ENCODE results near the gene TOMM70. TPM values are rescaled to one million over a fixed set of nuclear protein-coding genes. Genes with fewer than 3 reads are reported as not detected.

The TOMM70 gene
- total RNA-seq, 1 donor from 2014 or later = 59.0 TPM

DNA sequence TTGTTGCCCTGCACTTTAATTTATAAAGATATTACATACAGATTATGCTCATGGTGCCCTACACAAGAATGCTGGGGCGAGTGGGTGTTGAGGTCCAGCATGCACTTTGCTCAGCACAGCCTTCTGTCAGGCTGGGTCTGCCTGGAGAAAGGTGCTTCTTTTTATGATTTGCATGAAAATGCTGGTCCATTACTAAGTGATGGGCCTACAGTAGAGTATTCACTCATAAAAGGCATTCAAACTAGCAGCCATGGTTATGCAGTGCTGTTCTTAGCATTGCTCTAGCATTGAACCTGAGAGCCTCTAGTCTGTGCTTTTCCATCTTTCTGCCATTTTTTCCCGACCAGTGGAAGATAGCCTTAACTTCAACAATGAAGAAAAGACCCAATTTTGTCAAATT lies 12.7 kb upstream of the TOMM70 start:
- peak overlapping the region; percentile 71 for H3K27ac ChIP-seq (ENCODE audit: low read depth, low read length)
- no peaks in the 10 kb centered on the region for H3K9me3 ChIP-seq (ENCODE audit: control insufficient read depth in 3 of 3, low read length in 3 of 3)
- peaks cover 6 to 8% (median 8%) of the 10 kb centered on the region in 3 donors for H3K4me1 ChIP-seq (ENCODE audit: control insufficient read depth in 3 of 3, insufficient read depth in 3 of 3, low read length in 3 of 3)
- no peak overlapping the region for H3K9ac ChIP-seq (ENCODE audit: low read depth in 1 of 3, low read length in 3 of 3)
- no peaks in the 10 kb centered on the region for H3K36me3 ChIP-seq (ENCODE audit: control insufficient read depth in 3 of 3, insufficient read depth in 3 of 3, low read length in 3 of 3)
- H3K27me3 ChIP-seq (ENCODE audit: control insufficient read depth in 3 of 3, insufficient read depth in 3 of 3, low read length in 3 of 3) = no peaks in the 10 kb centered on the region
- H3K4me3 ChIP-seq (ENCODE audit: low read length in 3 of 3) = no peak overlapping the region

DNA sequence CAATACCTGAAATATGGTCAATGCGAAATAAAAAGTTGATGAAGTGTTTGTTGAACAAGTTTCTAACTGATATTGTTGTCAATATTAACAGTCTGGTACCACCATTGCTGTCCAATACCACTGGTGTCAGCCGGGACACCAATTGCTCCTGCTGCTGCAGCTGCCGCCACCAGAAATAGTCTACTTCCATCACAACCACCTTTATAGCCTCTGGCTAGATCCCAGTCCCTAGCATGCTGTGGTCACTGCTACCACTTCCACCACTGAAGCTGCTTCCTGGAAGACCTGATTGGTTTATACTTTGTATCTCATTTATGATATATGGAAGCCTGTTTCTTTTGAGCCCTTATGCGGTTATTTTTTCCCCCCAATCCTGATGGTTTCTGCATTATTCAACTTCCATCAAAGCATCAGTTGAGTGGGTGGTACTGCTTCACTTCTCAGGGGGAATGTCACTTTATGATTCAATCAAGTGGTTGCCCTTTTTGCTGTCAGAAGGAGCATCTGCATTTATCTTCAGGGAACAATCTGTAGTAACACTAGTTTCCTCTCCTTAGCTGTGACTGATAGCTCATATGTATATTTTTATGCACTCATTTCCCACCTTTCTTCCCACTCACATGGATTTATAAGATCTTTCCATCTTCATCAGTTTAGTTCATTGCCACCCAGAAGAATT lies 12.2 kb upstream of the TOMM70 start:
- Histone ChIP-seq H3K4me1 (ENCODE audit: control insufficient read depth in 3 of 3, insufficient read depth in 3 of 3, low read length in 3 of 3) (peaks cover 6 to 8% (median 8%) of the 10 kb centered on the region in 3 donors), H3K9ac (ENCODE audit: low read depth in 1 of 3, low read length in 3 of 3) (no peak overlapping the region), H3K27ac (ENCODE audit: low read depth, low read length) (peak overlapping the region; percentile 71), H3K36me3 (ENCODE audit: control insufficient read depth in 3 of 3, insufficient read depth in 3 of 3, low read length in 3 of 3) (no peaks in the 10 kb centered on the region), H3K27me3 (ENCODE audit: control insufficient read depth in 3 of 3, insufficient read depth in 3 of 3, low read length in 3 of 3) (no peaks in the 10 kb centered on the region), H3K9me3 (ENCODE audit: control insufficient read depth in 3 of 3, low read length in 3 of 3) (no peaks in the 10 kb centered on the region), H3K4me3 (ENCODE audit: low read length in 3 of 3) (no peak overlapping the region)

DNA sequence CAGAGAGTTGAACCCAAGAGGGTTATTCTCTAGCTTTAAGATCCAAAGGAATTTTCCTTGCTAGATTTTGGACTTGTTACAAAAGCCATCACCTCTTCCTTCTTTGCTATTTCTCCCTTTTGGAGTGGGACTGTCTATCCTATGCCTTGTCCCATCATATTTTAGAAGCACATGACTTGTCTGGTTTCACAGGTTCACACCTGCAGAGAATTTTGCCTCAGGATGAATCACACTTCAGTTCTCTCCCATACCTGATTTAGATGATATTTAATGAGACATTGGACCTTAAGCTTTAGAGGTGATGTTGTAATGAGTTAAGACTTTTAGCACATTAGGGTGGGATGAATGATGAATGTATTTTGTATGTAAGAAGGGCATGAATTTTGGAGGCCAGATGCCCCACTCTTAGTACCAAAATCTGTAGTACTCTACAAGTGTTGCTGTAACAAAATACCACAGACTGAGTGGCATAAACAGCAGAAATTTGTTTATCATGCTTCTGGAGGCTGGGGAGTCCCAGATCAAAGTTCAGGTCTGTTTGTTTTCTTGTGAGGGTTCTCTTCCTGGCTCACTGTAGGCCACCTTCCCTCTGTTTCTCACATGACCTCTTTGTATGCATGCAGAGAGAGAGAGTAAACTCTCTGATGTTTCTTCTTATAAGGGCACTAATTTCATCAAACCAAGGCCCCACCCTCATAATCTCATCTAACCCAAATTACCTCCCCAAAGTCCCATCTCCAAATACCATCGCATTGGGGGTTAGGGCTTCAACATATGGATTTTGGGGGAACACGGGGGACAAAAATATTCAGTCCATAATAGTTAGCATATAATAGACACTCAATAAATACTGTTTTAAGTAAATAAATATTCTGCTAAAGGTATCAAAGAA lies 10.4 kb upstream of the TOMM70 start:
- H3K27me3 ChIP-seq (ENCODE audit: control insufficient read depth in 3 of 3, insufficient read depth in 3 of 3, low read length in 3 of 3) = no peaks in the 10 kb centered on the region
- no peaks in the 10 kb centered on the region for H3K36me3 ChIP-seq (ENCODE audit: control insufficient read depth in 3 of 3, insufficient read depth in 3 of 3, low read length in 3 of 3)
- H3K27ac ChIP-seq (ENCODE audit: low read depth, low read length) = no peak overlapping the region
- H3K4me3 ChIP-seq (ENCODE audit: low read length in 3 of 3) = no peak overlapping the region
- H3K4me1 ChIP-seq (ENCODE audit: control insufficient read depth in 3 of 3, insufficient read depth in 3 of 3, low read length in 3 of 3) = peaks cover 6 to 8% (median 8%) of the 10 kb centered on the region in 3 donors
- H3K9me3 ChIP-seq (ENCODE audit: control insufficient read depth in 3 of 3, low read length in 3 of 3) = no peaks in the 10 kb centered on the region
- H3K9ac ChIP-seq (ENCODE audit: low read depth in 1 of 3, low read length in 3 of 3) = no peak overlapping the region

DNA sequence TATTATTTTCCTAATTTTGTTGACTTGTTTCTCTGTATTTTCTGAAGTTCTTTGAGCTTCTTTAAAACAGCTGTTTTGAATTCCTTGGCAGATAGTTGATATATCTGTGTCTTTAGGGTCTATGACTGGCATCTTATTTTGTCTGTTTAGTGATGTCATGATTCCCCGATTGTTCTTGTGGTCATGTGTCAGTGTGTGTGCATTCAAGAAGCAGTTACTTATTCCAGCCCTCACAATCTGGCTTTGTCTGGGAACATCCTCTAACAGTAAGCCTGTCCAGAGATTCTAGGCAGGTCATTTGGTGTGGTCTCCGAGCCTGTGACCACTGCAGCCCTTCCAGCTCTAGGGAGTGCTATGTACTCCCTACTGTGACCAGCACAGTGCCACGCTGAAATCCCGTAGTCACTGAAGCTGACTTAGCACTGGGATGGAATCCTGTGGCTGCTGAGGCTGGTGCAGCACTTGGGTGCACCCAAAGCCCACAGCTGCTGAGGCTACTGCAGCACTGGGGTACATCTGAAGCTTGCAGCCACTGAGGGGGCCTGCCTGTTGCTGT lies 7.2 kb upstream of the TOMM70 start:
- Histone ChIP-seq H3K27ac (ENCODE audit: low read depth, low read length) (no peak overlapping the region), H3K4me1 (ENCODE audit: control insufficient read depth in 3 of 3, insufficient read depth in 3 of 3, low read length in 3 of 3) (peaks cover 5 to 8% (median 6%) of the 10 kb centered on the region in 3 donors), H3K9me3 (ENCODE audit: control insufficient read depth in 3 of 3, low read length in 3 of 3) (no peaks in the 10 kb centered on the region), H3K27me3 (ENCODE audit: control insufficient read depth in 3 of 3, insufficient read depth in 3 of 3, low read length in 3 of 3) (no peaks in the 10 kb centered on the region), H3K36me3 (ENCODE audit: control insufficient read depth in 3 of 3, insufficient read depth in 3 of 3, low read length in 3 of 3) (no peaks in the 10 kb centered on the region), H3K4me3 (ENCODE audit: low read length in 3 of 3) (no peak overlapping the region), H3K9ac (ENCODE audit: low read depth in 1 of 3, low read length in 3 of 3) (no peak overlapping the region)

DNA sequence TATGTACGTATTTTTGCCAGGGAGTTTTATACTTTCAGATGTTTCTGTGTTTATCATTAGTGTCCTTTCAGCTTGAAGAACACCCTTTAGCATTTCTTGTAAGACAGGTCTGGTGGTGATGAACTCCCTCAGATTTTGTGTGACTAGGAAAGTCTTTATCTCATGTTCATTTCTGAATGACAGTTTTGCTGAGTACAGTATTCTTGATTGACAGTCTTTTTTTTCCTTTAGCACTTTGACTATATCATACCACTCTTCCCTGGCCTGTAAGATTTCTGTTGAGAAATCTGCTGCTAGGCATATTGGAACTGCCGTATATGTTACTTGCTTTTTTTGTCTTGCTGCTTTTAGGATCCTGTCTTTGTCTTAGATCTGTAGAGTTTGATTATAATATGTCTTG lies 6.3 kb upstream of the TOMM70 start:
- Histone ChIP-seq H3K27me3 (ENCODE audit: control insufficient read depth in 3 of 3, insufficient read depth in 3 of 3, low read length in 3 of 3) (no peaks in the 10 kb centered on the region), H3K9me3 (ENCODE audit: control insufficient read depth in 3 of 3, low read length in 3 of 3) (no peaks in the 10 kb centered on the region), H3K4me1 (ENCODE audit: control insufficient read depth in 3 of 3, insufficient read depth in 3 of 3, low read length in 3 of 3) (peaks cover 0 to 8% (median 4%) of the 10 kb centered on the region in 3 donors), H3K4me3 (ENCODE audit: low read length in 3 of 3) (no peak overlapping the region), H3K27ac (ENCODE audit: low read depth, low read length) (no peak overlapping the region), H3K9ac (ENCODE audit: low read depth in 1 of 3, low read length in 3 of 3) (no peak overlapping the region), H3K36me3 (ENCODE audit: control insufficient read depth in 3 of 3, insufficient read depth in 3 of 3, low read length in 3 of 3) (no peaks in the 10 kb centered on the region)

DNA sequence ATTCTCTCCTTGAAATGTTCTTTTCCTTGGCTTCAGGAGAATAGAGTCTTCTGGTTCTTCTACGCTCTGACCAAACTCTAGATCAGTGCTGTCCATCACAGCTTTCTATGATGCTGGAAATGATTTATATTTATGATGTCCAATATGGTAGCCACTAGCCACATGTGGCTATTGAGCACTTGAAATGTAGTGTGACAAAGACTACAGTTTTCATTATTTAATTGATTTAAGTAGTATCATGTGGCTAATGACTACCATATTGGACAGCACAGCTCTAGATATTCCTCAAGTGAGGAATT lies 3.3 kb upstream of the TOMM70 start:
- Histone ChIP-seq H3K9me3 (ENCODE audit: control insufficient read depth in 3 of 3, low read length in 3 of 3) (no peaks in the 10 kb centered on the region), H3K27me3 (ENCODE audit: control insufficient read depth in 3 of 3, insufficient read depth in 3 of 3, low read length in 3 of 3) (no peaks in the 10 kb centered on the region), H3K4me3 (ENCODE audit: low read length in 3 of 3) (no peak overlapping the region), H3K9ac (ENCODE audit: low read depth in 1 of 3, low read length in 3 of 3) (no peak overlapping the region), H3K27ac (ENCODE audit: low read depth, low read length) (no peak overlapping the region), H3K36me3 (ENCODE audit: control insufficient read depth in 3 of 3, insufficient read depth in 3 of 3, low read length in 3 of 3) (no peaks in the 10 kb centered on the region), H3K4me1 (ENCODE audit: control insufficient read depth in 3 of 3, insufficient read depth in 3 of 3, low read length in 3 of 3) (peaks cover 12 to 19% (median 12%) of the 10 kb centered on the region in 3 donors)

DNA sequence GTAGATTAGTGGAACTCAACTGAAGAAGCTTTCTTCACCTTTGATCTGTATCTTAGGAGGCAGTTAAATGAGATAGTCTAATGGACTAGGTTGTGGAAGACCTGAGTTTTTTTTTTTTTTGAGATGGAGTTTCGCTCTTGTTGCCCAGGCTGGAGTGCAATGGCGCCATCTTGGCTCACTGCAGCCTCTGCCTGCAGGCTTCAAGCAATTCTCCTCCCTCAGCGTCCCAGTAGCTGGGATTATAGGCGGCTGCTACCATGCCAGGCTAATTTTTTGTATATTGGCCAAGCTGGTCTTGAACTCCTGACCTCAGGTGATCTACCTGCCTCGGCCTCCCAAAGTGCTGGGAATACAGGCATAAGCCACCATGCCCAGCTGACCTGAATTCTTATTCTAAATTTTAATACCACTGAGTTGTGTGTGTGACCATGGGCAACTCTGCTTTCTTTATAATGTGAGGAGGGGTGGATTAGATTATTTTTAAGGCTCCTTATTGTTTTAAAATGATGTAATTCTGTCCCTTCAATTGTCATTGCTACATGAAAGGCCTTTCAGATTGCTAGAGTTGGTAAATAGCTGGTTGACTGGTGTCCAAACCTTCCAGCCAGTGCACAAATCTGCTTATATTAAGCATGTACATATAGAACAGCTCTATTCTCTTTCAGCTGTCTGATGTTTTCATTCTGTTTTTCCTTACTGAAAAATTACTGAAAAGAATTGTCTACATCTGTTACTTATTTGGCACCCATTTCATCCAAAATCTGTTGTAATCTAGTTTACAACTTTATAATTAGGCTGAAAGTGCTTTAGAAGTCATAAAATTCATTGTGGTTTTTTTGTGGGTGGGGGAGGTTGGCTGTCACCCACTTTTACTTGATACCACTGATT lies 2.7 kb upstream of the TOMM70 start:
- Histone ChIP-seq H3K9ac (ENCODE audit: low read depth in 1 of 3, low read length in 3 of 3) (peak overlapping the region in 1 of 3 donors; percentile 97), H3K27me3 (ENCODE audit: control insufficient read depth in 3 of 3, insufficient read depth in 3 of 3, low read length in 3 of 3) (no peaks in the 10 kb centered on the region), H3K4me3 (ENCODE audit: low read length in 3 of 3) (peak overlapping the region in 2 of 3 donors; percentile 15 to 88), H3K4me1 (ENCODE audit: control insufficient read depth in 3 of 3, insufficient read depth in 3 of 3, low read length in 3 of 3) (peaks cover 12 to 25% (median 15%) of the 10 kb centered on the region in 3 donors), H3K36me3 (ENCODE audit: control insufficient read depth in 3 of 3, insufficient read depth in 3 of 3, low read length in 3 of 3) (no peaks in the 10 kb centered on the region), H3K9me3 (ENCODE audit: control insufficient read depth in 3 of 3, low read length in 3 of 3) (no peaks in the 10 kb centered on the region), H3K27ac (ENCODE audit: low read depth, low read length) (no peak overlapping the region)

DNA sequence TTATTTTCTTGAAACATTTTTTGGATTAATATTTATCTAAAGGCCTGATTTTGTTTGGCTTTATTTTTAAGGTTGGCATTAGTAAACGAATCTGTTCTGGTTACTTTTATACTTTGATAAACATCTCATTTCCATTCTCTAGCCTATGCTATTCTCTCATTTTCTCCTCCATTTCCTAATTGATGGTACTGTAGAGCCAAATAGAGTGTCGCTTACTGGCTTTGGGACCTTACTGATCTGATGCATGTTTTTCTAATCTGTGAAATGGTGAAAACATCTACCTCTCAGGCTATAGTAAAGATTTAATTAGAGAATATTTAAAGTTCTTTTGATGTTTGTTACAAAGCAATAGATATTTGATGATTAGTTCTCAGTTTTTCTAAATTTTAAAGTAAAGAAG lies 2.0 kb upstream of the TOMM70 start:
- peak overlapping the region; percentile 94 to 99 (median 97) for H3K9ac ChIP-seq (ENCODE audit: low read depth in 1 of 3, low read length in 3 of 3)
- H3K4me1 ChIP-seq (ENCODE audit: control insufficient read depth in 3 of 3, insufficient read depth in 3 of 3, low read length in 3 of 3) = peaks cover 12 to 27% (median 19%) of the 10 kb centered on the region in 3 donors
- H3K36me3 ChIP-seq (ENCODE audit: control insufficient read depth in 3 of 3, insufficient read depth in 3 of 3, low read length in 3 of 3) = no peaks in the 10 kb centered on the region
- no peaks in the 10 kb centered on the region for H3K27me3 ChIP-seq (ENCODE audit: control insufficient read depth in 3 of 3, insufficient read depth in 3 of 3, low read length in 3 of 3)
- H3K4me3 ChIP-seq (ENCODE audit: low read length in 3 of 3) = peak overlapping the region; percentile 88 to 100 (median 97)
- no peaks in the 10 kb centered on the region for H3K9me3 ChIP-seq (ENCODE audit: control insufficient read depth in 3 of 3, low read length in 3 of 3)
- H3K27ac ChIP-seq (ENCODE audit: low read depth, low read length) = peak overlapping the region; percentile 91

DNA sequence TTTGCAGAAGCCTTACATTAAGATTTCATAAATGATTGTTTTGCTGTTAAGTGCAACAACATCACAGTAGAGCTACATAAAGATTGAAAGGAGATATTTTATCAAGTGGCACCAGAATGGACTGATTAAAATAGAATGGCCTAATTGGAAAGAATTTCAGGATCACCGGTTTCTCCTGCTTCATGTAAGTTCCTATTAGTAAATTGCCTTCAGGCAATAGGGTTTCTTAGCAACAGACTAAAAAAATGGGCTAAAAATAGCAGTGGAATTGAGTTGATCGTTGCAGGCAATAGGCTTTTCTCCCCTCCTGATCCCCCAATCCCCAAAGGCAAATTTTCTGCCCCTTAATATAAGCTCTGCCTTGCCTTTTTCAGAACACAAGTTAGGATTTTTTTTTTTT lies 1.4 kb upstream of the TOMM70 start:
- Histone ChIP-seq H3K9me3 (ENCODE audit: control insufficient read depth in 3 of 3, low read length in 3 of 3) (no peaks in the 10 kb centered on the region), H3K9ac (ENCODE audit: low read depth in 1 of 3, low read length in 3 of 3) (peak overlapping the region; percentile 94 to 99 (median 97)), H3K27me3 (ENCODE audit: control insufficient read depth in 3 of 3, insufficient read depth in 3 of 3, low read length in 3 of 3) (no peaks in the 10 kb centered on the region), H3K27ac (ENCODE audit: low read depth, low read length) (peak overlapping the region; percentile 91), H3K4me3 (ENCODE audit: low read length in 3 of 3) (peak overlapping the region; percentile 88 to 100 (median 97)), H3K36me3 (ENCODE audit: control insufficient read depth in 3 of 3, insufficient read depth in 3 of 3, low read length in 3 of 3) (no peaks in the 10 kb centered on the region), H3K4me1 (ENCODE audit: control insufficient read depth in 3 of 3, insufficient read depth in 3 of 3, low read length in 3 of 3) (peaks cover 12 to 28% (median 20%) of the 10 kb centered on the region in 3 donors)

All from skeletal muscle tissue (tissue), 4 donors.